GM18499 (cell line): ENCODE data around the gene C9orf72.
A peak's percentile ranks its signal among the peaks of the same experiment; 100 is the strongest.
"Not testable (repeated sequence)": the region's sequence is repeated elsewhere in the genome, so short reads cannot be mapped to it uniquely, and the experiment has no call there.

ENCODE experiments used
- ATAC-seq: cut with Tn5 transposase; IDR thresholded peaks from one replicate; pipeline ENCODE4 v1.9.1; 2021; ENCODE audit warnings: moderate number of reproducible peaks; ENCODE audit not compliant: insufficient read depth, unreplicated experiment

The C9orf72 gene

GRCh38 chr9:27572918-27573633, at the start of gene C9orf72:
TSS of gene C9orf72 (minus strand) at chr9:27573481. CDS start at chr9:27567120, 6,361 bp downstream.
- ATAC-seq: peak; percentile 19

GRCh38 chr9:27622693-27623340, 49.5 kb upstream of the C9orf72 start:
- no peak for ATAC-seq

- no peak for ATAC-seq
These were observed 46.5 kb upstream of the C9orf72 start for GRCh38 chr9:27619743-27620142.

GRCh38 chr9:27618066-27618465, 44.8 kb upstream of the C9orf72 start:
- no peak for ATAC-seq

GRCh38 chr9:27614551-27614950, 41.3 kb upstream of the C9orf72 start:
- no peak for ATAC-seq

- not testable (repeated sequence) for ATAC-seq
These were observed 38.8 kb upstream of the C9orf72 start for GRCh38 chr9:27612036-27612435.

GRCh38 chr9:27610622-27611021, 37.3 kb upstream of the C9orf72 start:
- ATAC-seq: no peak

- ATAC-seq: no peak
These were observed 29.7 kb upstream of the C9orf72 start for GRCh38 chr9:27602954-27603353.

- no peak for ATAC-seq
These were observed 29.0 kb upstream of the C9orf72 start for GRCh38 chr9:27602142-27602861.

- no peak for ATAC-seq
These were observed 28.1 kb upstream of the C9orf72 start for GRCh38 chr9:27601396-27601795.

GRCh38 chr9:27600256-27600655, 27.0 kb upstream of the C9orf72 start:
- ATAC-seq: no peak

GRCh38 chr9:27599870-27600238, 26.6 kb upstream of the C9orf72 start:
- ATAC-seq: no peak

- ATAC-seq: no peak
These were observed 26.0 kb upstream of the C9orf72 start for GRCh38 chr9:27599102-27599869.

GRCh38 chr9:27595733-27596132, 22.5 kb upstream of the C9orf72 start:
- no peak for ATAC-seq

- no peak for ATAC-seq
These were observed 18.4 kb upstream of the C9orf72 start for GRCh38 chr9:27591672-27592071.

- no peak for ATAC-seq
These were observed 17.8 kb upstream of the C9orf72 start for GRCh38 chr9:27591093-27591492.

GRCh38 chr9:27590651-27591050, 17.4 kb upstream of the C9orf72 start:
- ATAC-seq: no peak

GRCh38 chr9:27589462-27589861, 16.2 kb upstream of the C9orf72 start:
- no peak for ATAC-seq

- no peak for ATAC-seq
These were observed 13.0 kb upstream of the C9orf72 start for GRCh38 chr9:27586304-27586703.

GRCh38 chr9:27584931-27585330, 11.7 kb upstream of the C9orf72 start:
- no peak for ATAC-seq

GRCh38 chr9:27582794-27583193, 9.5 kb upstream of the C9orf72 start:
- ATAC-seq: no peak
